GM12878 (cell line): ENCODE measurements around the gene MMAA. TPM values are rescaled to one million over a fixed set of nuclear protein-coding genes. Genes with fewer than 3 reads are reported as not detected.

Experiments
- ATAC-seq: fragments of 200-7000 bp; cut with Tn5 transposase; 3 replicates; pipeline ENCODE4 v1.9.1; 2020; ENCODE audit warnings: mild to moderate bottlenecking, moderate library complexity
- BruUV-seq: library from RNA; stranded (reverse); fragments of 400-500 nt; replicated peaks from 2 replicates; lab custom pipeline; 2021; lab: Mats Ljungman, UMichigan
- CTCF ChIA-PET: fragments of 300-600 bp; sonication (Branson Sonifier 250); formaldehyde crosslinking; extraction: SDS; loops from one replicate; lab custom pipeline; 2021; ENCODE audit warnings: inconsistent platforms; lab: Yijun Ruan, JAX
- POLR2A ChIA-PET: fragments of 350-600 bp; formaldehyde crosslinking; extraction: SDS; loops from one replicate; lab custom pipeline; 2021; ENCODE audit warnings: inconsistent platforms; lab: Charles Lee
- RAD21 ChIA-PET: fragments of 300-600 bp; sonication (Branson Sonifier 250); formaldehyde crosslinking; loops from one replicate; lab custom pipeline; 2023; ENCODE audit warnings: antibody characterized with exemption; ENCODE audit not compliant: unreplicated experiment; lab: Charles Lee
- SMC1A ChIA-PET: fragments of 300-600 bp; sonication (Branson Sonifier 250); formaldehyde crosslinking; loops from one replicate; lab custom pipeline; 2023; ENCODE audit not compliant: unreplicated experiment, uncharacterized antibody; lab: Charles Lee
- DNase-seq: peaks from one replicate; pipeline ENCODE4 v3.0.0-alpha.2; 2011; ENCODE audit warnings: low read depth, low spot score
- FAIRE-seq: peaks from 3 replicates; lab custom pipeline; 2011; peaks lifted over from hg19 to GRCh38; lab: Jason Lieb, UNC
- H2AFZ ChIP-seq: 2 replicates; pipeline ENCODE4 v1.6.0; 2011; ENCODE audit warnings: low read depth, low read length, control low read depth; ENCODE audit not compliant: control insufficient read depth
- H3K27ac ChIP-seq: 2 replicates; pipeline ENCODE4 v1.5.1; 2011; ENCODE audit warnings: control low read depth; ENCODE audit not compliant: control insufficient read depth, insufficient read depth
- H3K27me3 ChIP-seq, 2 experiments: replicated peaks in 1 of 2; 2 replicates each; pipeline versions ENCODE4 v1.6.0 to v1.6.1; 2011; ENCODE audit warnings: low read length in 1 of 2; ENCODE audit not compliant: control insufficient read depth in 2 of 2, insufficient read depth in 2 of 2
- H3K36me3 ChIP-seq, 2 experiments: 2 replicates each; pipeline ENCODE4 v1.5.1; 2011; ENCODE audit warnings: low read length in 1 of 2; ENCODE audit not compliant: control insufficient read depth in 2 of 2, insufficient read depth in 2 of 2
- H3K4me1 ChIP-seq: 2 replicates; pipeline ENCODE4 v1.6.1; 2011; ENCODE audit warnings: mild to moderate bottlenecking, low read length, moderate library complexity, mixed read lengths; ENCODE audit not compliant: control insufficient read depth, insufficient read depth
- H3K4me2 ChIP-seq: 2 replicates; pipeline ENCODE4 v1.6.0; 2011; ENCODE audit warnings: control low read depth; ENCODE audit not compliant: control insufficient read depth, insufficient read depth
- H3K4me3 ChIP-seq: fragments of 200-600 bp; sonication (generic); 2 replicates; pipeline ENCODE4 v1.5.1; 2016
- H3K79me2 ChIP-seq: 2 replicates; pipeline ENCODE4 v1.6.0; 2011; ENCODE audit warnings: low read length; ENCODE audit not compliant: control insufficient read depth, insufficient read depth
- H3K9ac ChIP-seq: 2 replicates; pipeline ENCODE4 v1.8.0; 2011; ENCODE audit warnings: low read length, control low read depth, mixed read lengths; ENCODE audit not compliant: control insufficient read depth, insufficient read depth
- H3K9me3 ChIP-seq: replicated peaks from 3 replicates; pipeline ENCODE4 v1.5.1; 2011; ENCODE audit warnings: mild to moderate bottlenecking, low read length; ENCODE audit not compliant: control insufficient read depth, insufficient read depth
- H4K20me1 ChIP-seq: 2 replicates; pipeline ENCODE4 v1.6.0; 2011; ENCODE audit not compliant: control insufficient read depth, insufficient read depth
- EP300 ChIP-seq, 2 experiments: fragments of 150-350 bp in 1 of 2; IDR thresholded peaks; 2 replicates each; pipeline ENCODE4 v1.6.1; 2011 to 2012; ENCODE audit warnings: low read depth in 2 of 2, low read length in 2 of 2, borderline replicate concordance in 1 of 2, improper control_type of control experiment in 1 of 2, inconsistent platforms in 1 of 2; ENCODE audit not compliant: control insufficient read depth in 1 of 2
- ETV6 ChIP-seq, 2 experiments: fragments of 450-650 bp in 1 of 2; IDR thresholded peaks in 1 of 2; conservative IDR thresholded peaks in 1 of 2; 2 replicates each; pipeline ENCODE4 v1.6.1; 2014; ENCODE audit warnings: antibody characterized with exemption in 1 of 2, borderline replicate concordance in 1 of 2, low read depth in 1 of 2, mild to moderate bottlenecking in 1 of 2, moderate library complexity in 1 of 2
- IKZF1 ChIP-seq: fragments of 450-650 bp; conservative IDR thresholded peaks from 2 replicates; pipeline ENCODE4 v1.6.1; 2017; ENCODE audit warnings: antibody characterized with exemption, mild to moderate bottlenecking
- MYB ChIP-seq: fragments of 150-350 bp; IDR thresholded peaks from 2 replicates; pipeline ENCODE4 v1.6.1; 2014; ENCODE audit warnings: mild to moderate bottlenecking, low read depth, low read length, borderline replicate concordance
- NR2C1 ChIP-seq: fragments of 450-650 bp; IDR thresholded peaks from 2 replicates; pipeline ENCODE4 v1.6.1; 2017; ENCODE audit warnings: antibody characterized with exemption, mild to moderate bottlenecking, moderate library complexity
- SREBF1 ChIP-seq: IDR thresholded peaks from 2 replicates; pipeline ENCODE4 v1.6.1; 2012; ENCODE audit warnings: mild to moderate bottlenecking, low read length
- STAT3 ChIP-seq: IDR thresholded peaks from 2 replicates; pipeline ENCODE4 v1.6.1; 2011; ENCODE audit warnings: low read depth, low read length, improper control_type of control experiment
- WGBS: methylation state at CpG from one replicate; pipeline ENCODE4 v1.1.6; 2016; ENCODE audit warnings: low lambda C conversion rate; ENCODE audit not compliant: insufficient replicate concordance, insufficient coverage; ENCODE audit errors: missing lambda C conversion rate; 5-methylcytosine and 5-hydroxymethylcytosine counted together
- in situ Hi-C: fragments of 300-500 bp; cut with MboI; formaldehyde crosslinking; loops from 9 replicates; pipeline ENCODE4 v1.14.3; 2018; ENCODE audit warnings: mixed read lengths
- intact Hi-C: fragments of 100-400 bp; cut with micrococcal nuclease; formaldehyde crosslinking; loops from one replicate; pipeline ENCODE4 v1.14.2; 2022; ENCODE audit not compliant: unreplicated experiment
- polyA plus RNA-seq, 11 experiments: library from polyadenylated mRNA; depleted of rRNA in 4 of 11; unstranded in 6 of 11; stranded (reverse) in 5 of 11; fragments of >200 nt; fragmentation: Nextera tagmentation in 4 of 11; fragmentation: Illumina TruSeq in 1 of 11; extraction: Ambion mirVana in 4 of 11; extraction: Trizol in 1 of 11; gene quantifications; 1 replicate in 1 of 11; 2 replicates in 10 of 11; pipeline versions ENCODE4 v1.2.1 to v1.2.3, GENCODE V29; 2011 to 2016; ENCODE audit warnings: inconsistent platforms in 2 of 11, missing spikeins in 2 of 11, low read depth in 1 of 11
- total RNA-seq, 4 experiments: library from RNA; depleted of rRNA in 3 of 4; stranded (reverse); fragments of >200 nt in 3 of 4; fragmentation: Illumina TruSeq in 1 of 4; extraction: Trizol in 1 of 4; gene quantifications; 2 replicates each; pipeline versions ENCODE4 v1.2.1 to v1.2.3, GENCODE V29; 2013 to 2021
- TF ChIP-seq, protein P1 (sequence below), 3 experiments: IDR thresholded peaks in 2 of 3; conservative IDR thresholded peaks in 1 of 3; 2 replicates each; pipeline ENCODE4 v1.5.1; 2011; ENCODE audit warnings: low read depth in 3 of 3, low read length in 3 of 3, mild to moderate bottlenecking in 3 of 3, control low read depth in 2 of 3, moderate library complexity in 2 of 3, inconsistent platforms in 1 of 3, mixed read lengths in 1 of 3; ENCODE audit not compliant: control insufficient read depth in 2 of 3, insufficient read depth in 1 of 3; ENCODE audit errors: extremely low read depth in 1 of 3
- TF ChIP-seq, protein P2 (sequence below): IDR thresholded peaks from 2 replicates; pipeline ENCODE4 v1.6.1; 2011; ENCODE audit warnings: borderline replicate concordance, low read depth, mild to moderate bottlenecking, moderate library complexity, low read length; ENCODE audit not compliant: insufficient read depth, poor library complexity, severe bottlenecking

MMAA gene
- total and polyA plus RNA-seq, 10 of the 15 experiments (the other 5 are each of a cell fraction or from before 2014, with no cell fraction given), result 4.5 to 22.6 (median 11.8) TPM

DNA sequence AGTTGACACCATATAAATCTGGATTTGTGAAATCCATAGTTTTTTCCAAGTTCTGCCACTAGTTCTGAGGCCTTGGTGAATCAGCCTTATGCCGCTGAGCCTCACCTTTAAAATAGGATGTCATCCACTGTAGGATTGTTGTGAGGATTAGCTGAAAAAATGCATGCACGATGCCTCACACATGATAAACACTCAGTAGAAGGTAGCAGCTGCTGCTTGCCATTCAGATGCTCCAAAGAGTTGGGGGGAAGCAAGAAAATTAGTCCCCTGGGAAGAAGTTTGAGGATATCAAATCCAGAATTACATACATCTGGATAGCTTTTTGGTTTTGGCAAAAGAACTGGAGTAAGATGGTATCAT lies 7.4 kb downstream of the MMAA start:
- H3K9me3 ChIP-seq, result peaks cover 3% of the 10 kb centered on the region; the same call in 2 of the 3 replicates
- in situ Hi-C loops (no loop called here), intact Hi-C loops (no loop called here)
- H3K27me3 ChIP-seq, result no peaks in the 10 kb centered on the region
- no peaks in the 10 kb centered on the region for H3K4me1 ChIP-seq
- TF ChIP-seq IKZF1, result no peak
- TF ChIP-seq, protein P1, sequence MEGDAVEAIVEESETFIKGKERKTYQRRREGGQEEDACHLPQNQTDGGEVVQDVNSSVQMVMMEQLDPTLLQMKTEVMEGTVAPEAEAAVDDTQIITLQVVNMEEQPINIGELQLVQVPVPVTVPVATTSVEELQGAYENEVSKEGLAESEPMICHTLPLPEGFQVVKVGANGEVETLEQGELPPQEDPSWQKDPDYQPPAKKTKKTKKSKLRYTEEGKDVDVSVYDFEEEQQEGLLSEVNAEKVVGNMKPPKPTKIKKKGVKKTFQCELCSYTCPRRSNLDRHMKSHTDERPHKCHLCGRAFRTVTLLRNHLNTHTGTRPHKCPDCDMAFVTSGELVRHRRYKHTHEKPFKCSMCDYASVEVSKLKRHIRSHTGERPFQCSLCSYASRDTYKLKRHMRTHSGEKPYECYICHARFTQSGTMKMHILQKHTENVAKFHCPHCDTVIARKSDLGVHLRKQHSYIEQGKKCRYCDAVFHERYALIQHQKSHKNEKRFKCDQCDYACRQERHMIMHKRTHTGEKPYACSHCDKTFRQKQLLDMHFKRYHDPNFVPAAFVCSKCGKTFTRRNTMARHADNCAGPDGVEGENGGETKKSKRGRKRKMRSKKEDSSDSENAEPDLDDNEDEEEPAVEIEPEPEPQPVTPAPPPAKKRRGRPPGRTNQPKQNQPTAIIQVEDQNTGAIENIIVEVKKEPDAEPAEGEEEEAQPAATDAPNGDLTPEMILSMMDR (IDR thresholded peaks at IDR 0.05 in 2 of 3, conservative IDR thresholded peaks at IDR 0.05 in 1 of 3; ENCODE audit: control insufficient read depth in 2 of 3, extremely low read depth in 1 of 3, insufficient read depth in 1 of 3, low read depth in 3 of 3, low read length in 3 of 3), result no peak
- TF ChIP-seq STAT3, result no peak
- no peak for TF ChIP-seq EP300 (IDR thresholded peaks at IDR 0.05; ENCODE audit: borderline replicate concordance in 1 of 2, control insufficient read depth in 1 of 2, low read depth in 2 of 2, low read length in 2 of 2)
- TF ChIP-seq SREBF1, result no peak
- no peak for TF ChIP-seq MYB
- no peak for TF ChIP-seq ETV6 (conservative IDR thresholded peaks at IDR 0.05 in 1 of 2, IDR thresholded peaks at IDR 0.05 in 1 of 2; ENCODE audit: borderline replicate concordance in 1 of 2, low read depth in 1 of 2)
- no peak for TF ChIP-seq NR2C1
- TF ChIP-seq, protein P2, sequence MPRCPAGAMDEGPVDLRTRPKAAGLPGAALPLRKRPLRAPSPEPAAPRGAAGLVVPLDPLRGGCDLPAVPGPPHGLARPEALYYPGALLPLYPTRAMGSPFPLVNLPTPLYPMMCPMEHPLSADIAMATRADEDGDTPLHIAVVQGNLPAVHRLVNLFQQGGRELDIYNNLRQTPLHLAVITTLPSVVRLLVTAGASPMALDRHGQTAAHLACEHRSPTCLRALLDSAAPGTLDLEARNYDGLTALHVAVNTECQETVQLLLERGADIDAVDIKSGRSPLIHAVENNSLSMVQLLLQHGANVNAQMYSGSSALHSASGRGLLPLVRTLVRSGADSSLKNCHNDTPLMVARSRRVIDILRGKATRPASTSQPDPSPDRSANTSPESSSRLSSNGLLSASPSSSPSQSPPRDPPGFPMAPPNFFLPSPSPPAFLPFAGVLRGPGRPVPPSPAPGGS, result no peak
- no peaks in the 10 kb centered on the region for H4K20me1 ChIP-seq
- ChIA-PET CTCF (interaction anchor here (0.8 to 3.1 kb wide), 5 partner anchors 9 to 98 kb away, joined by 3 to 22 read pairs (median 3); no protein-coding TSS in a partner anchor), SMC1A (interaction anchor here (0.6 to 3.5 kb wide), 8 partner anchors 9 to 264 kb away, joined by 3 to 23 read pairs (median 4); no protein-coding TSS in a partner anchor), RAD21 (interaction anchor here (1.4 to 1.9 kb wide), 2 partner anchors 10 to 327 kb away, joined by 4 to 8 read pairs; no protein-coding TSS in a partner anchor), POLR2A (no interaction called here)
- ATAC-seq (no peak), FAIRE-seq (no peak), DNase-seq (no peak)
- 95% methylated on average over 2 of the region's 2 CpGs for WGBS
- no peak overlapping the region for H3K9ac ChIP-seq
- H3K4me2 ChIP-seq, result no peak overlapping the region
- H3K36me3 ChIP-seq, result no peaks in the 10 kb centered on the region
- H2AFZ ChIP-seq, result no peak overlapping the region
- H3K27ac ChIP-seq, result no peak overlapping the region
- H3K79me2 ChIP-seq, result no peaks in the 10 kb centered on the region
- H3K4me3 ChIP-seq, result no peak overlapping the region
- no TSS peak for BruUV-seq
